Hindlimb muscle (tissue), 1 donor: ENCODE results near the gene SPG7. TPM values are rescaled to one million over a fixed set of nuclear protein-coding genes. Genes with fewer than 3 reads are reported as not detected.
"Not testable (repeated sequence)": the region's sequence is repeated elsewhere in the genome, so short reads cannot be mapped to it uniquely, and the experiment has no call there.

ENCODE experiments used
- DNase-seq: peaks from one replicate; pipeline ENCODE4 v3.0.0-alpha.2; 2013
- polyA plus RNA-seq: library from polyadenylated mRNA; unstranded; fragments of 120-200 nt; gene quantifications from one replicate; pipeline ENCODE4 v1.2.1, GENCODE V29; 2013; ENCODE audit not compliant: insufficient read length

SPG7 gene
- polyA plus RNA-seq, 1 donor, result 71.4 TPM

GRCh38 chr16:89581045-89581695, 73.0 kb downstream of the SPG7 start:
- DNase-seq, result no peak

GRCh38 chr16:89581861-89582563, 73.8 kb downstream of the SPG7 start:
- no peak for DNase-seq

GRCh38 chr16:89582614-89583196, 74.5 kb downstream of the SPG7 start:
- no peak for DNase-seq

GRCh38 chr16:89583197-89583894, 75.1 kb downstream of the SPG7 start:
- no peak for DNase-seq

GRCh38 chr16:89583895-89584644, 75.9 kb downstream of the SPG7 start:
- DNase-seq, result no peak

- DNase-seq, result no peak
Measured at GRCh38 chr16:89584768-89585549, 76.8 kb downstream of the SPG7 start.

- no peak for DNase-seq
Measured at GRCh38 chr16:89586218-89586617, 78.0 kb downstream of the SPG7 start.

- no peak for DNase-seq
Measured at GRCh38 chr16:89586853-89587252, 78.7 kb downstream of the SPG7 start.

- DNase-seq, result not testable (repeated sequence)
Measured at GRCh38 chr16:89587676-89588075, 79.5 kb downstream of the SPG7 start.

- no peak for DNase-seq
Measured at GRCh38 chr16:89588413-89589109, 80.4 kb downstream of the SPG7 start.

GRCh38 chr16:89589241-89589926, 81.2 kb downstream of the SPG7 start:
- no peak for DNase-seq

- DNase-seq, result no peak
Measured at GRCh38 chr16:89593841-89594240, 85.6 kb downstream of the SPG7 start.

GRCh38 chr16:89595330-89596060, 87.3 kb downstream of the SPG7 start:
- no peak for DNase-seq

- DNase-seq, result no peak
Measured at GRCh38 chr16:89596061-89596689, 88.0 kb downstream of the SPG7 start.

GRCh38 chr16:89596957-89597649, 88.9 kb downstream of the SPG7 start:
- DNase-seq, result no peak

- no peak for DNase-seq
Measured at GRCh38 chr16:89598199-89598598, 90.0 kb downstream of the SPG7 start.

GRCh38 chr16:89599451-89599858, 91.3 kb downstream of the SPG7 start:
- DNase-seq, result no peak

- DNase-seq, result no peak
Measured at GRCh38 chr16:89599902-89600301, 91.7 kb downstream of the SPG7 start.

- no peak for DNase-seq
Measured at GRCh38 chr16:89600427-89600826, 92.2 kb downstream of the SPG7 start.
